LoVo (cell line): ENCODE measurements around the gene EPHB1.
"Not testable (repeated sequence)": the region's sequence is repeated elsewhere in the genome, so short reads cannot be mapped to it uniquely, and the experiment has no call there.

Source experiments
- DNase-seq: peaks from one replicate; pipeline ENCODE4 v3.0.0-alpha.2; 2016; ENCODE audit warnings: low spot score

Gene EPHB1

DNA sequence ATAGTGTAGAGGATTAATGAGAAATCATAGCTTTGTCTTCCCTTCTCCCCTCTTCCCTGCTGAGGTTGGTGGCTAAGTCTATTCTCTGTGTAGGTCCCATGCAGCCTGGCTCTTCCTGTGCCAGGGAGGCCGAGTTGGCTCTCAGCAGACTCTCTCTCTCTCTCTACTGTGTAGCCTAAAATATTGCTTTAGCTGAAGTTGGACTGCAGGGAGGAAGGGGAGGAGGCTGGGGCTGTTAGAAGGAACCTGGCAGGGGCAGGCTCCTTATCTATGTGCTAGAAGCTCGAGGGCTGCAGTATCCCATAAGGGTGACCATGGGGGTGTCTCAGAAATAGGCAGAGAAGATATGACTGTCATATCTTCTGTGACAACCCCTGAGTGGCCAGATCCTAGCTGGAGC is 160.8 kb downstream of the EPHB1 start:
- DNase-seq, result no peak

DNA sequence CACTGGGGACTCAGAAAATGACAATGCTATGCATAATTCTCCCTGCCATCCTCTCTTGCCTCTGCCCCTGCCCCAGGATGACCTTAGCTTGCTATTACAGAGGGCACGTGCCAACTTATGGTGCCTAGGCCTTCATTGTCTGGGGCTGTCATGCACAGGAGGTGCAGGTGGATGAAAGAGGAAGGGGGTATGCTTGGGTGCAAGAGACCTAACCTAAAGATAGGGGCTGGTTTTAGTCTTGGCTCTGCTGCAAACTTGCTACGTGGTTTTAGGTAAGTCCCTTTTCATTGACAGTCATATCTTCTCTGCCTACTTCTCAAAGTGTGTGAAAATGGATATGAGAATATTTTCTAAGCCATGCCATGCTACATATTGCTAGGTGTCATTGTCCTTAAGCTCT is 161.3 kb downstream of the EPHB1 start:
- DNase-seq, result no peak

DNA sequence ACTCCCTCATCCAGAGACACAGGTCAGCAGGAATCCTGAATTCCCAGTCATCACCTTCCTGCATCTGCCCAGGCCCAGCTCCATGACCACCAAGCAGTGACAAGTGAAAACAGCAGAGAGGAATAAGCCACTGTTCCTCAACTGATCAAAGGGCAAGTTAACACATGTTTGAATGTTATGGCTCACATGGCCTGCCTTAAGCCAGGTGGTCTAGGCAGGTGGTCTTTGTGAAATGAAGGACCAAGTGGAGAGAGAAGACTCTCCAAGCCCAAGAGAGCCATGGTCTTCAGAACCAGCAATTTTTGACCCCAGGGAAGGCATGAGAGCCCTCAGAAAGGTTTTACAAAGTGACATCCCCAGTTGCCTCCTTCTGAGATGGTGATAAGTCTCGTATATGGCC is 161.8 kb downstream of the EPHB1 start:
- DNase-seq, result no peak

DNA sequence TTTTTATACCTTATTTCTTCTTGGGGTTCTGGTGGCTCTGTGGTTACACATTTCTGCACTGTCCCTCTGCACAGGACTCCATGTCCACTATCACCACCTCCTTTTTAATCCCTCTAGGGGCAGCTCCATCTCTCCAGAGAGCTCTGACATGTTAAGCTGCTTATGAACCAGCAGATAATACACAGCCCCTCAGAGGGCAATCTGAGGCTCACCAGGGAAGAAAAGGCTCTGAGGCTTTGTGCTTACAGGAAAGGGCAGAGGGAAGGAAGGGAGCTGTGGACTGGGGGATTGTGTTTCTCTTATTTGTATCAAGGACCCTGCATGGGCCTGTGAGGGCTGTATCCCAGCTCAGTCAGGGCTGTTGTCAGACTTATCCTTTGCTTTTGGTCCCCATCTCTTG is 164.5 kb downstream of the EPHB1 start:
- DNase-seq, result no peak

DNA sequence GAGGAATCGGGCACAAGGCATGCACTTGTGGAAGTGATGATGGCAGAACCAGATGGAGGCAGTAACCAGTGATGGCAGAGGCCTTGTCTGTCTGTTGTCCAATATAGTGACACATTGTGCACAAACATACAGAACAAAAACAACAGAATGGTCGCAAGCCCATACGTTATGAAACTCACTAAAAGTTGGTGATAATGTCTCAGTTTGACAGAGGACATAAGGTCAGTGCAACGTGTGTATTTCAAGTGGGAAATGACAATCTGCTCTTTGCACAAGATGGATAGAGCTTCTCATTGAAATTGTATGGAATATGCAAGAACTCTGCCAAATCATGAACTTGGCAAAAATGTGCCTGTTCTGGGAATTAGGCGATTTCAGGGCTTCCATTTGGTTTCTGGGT is 169.2 kb downstream of the EPHB1 start:
- DNase-seq, result no peak

DNA sequence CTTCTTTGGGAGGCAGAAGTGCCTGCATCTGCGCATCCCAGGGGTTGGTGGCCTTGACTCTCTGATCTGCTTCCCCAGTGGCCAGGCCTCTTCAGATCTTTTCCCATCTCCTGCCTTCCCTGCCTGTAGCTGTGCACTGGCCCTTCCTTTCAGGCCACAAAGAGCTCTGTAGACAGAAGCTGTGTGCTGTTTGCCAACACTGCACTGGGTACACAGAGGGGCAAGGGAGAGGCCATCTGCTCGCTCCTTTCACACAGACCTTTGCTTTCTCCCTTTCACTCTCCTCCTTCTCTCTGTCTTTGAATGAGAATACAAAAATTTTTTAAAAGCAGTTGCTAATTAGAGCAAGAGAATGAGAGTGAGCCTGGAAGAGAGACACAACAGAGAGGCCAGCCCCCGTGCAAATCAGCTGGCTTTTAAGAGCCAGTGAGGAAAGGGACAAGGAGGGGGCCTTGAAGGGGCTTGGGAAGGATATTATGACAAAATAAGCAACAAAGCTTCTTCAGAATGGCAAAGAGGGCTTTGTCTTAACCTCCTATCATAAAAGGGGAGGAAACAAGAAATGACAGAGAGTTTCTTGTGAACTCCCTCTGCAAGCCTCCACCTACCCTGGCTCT is 170.9 kb downstream of the EPHB1 start:
- no peak for DNase-seq

DNA sequence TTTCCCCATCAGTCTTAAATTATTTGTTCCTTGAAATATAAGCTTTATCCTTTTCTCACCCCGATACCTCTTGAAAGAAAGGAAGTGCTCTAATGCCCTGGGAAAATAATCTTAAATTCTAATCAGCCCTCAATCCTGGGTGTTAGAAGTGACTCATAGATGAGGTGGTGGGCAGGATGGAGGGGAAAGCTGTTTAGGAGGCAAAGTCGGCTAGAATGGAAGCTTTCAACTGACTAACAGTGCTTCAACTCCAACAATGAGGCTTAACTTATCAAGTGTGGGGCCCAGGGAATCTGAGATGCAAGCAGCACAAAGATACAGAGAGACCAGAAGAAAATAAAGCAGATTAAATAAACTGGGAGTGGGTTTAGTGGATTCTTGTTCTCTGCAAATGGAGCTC is 175.8 kb downstream of the EPHB1 start:
- DNase-seq, result no peak

DNA sequence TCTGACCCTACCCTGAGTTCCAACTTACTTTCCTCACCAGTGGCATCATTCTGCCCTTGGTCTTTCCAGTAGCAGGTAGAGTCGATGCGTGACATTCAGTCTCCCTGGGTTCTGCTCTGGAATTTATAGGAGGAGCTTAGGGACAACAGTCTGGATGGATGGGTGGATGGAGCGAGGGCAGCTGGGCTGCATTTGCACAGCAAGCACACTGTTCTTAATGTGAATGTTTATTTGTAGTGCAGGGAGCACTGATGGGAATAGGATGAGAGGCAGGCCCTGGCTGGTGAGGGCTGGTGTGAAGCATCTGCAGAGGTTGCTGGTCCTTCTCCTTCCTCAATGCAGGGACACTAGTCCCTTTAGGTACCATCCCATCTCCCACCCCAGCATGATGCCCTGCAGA is 176.2 kb downstream of the EPHB1 start:
- no peak for DNase-seq

DNA sequence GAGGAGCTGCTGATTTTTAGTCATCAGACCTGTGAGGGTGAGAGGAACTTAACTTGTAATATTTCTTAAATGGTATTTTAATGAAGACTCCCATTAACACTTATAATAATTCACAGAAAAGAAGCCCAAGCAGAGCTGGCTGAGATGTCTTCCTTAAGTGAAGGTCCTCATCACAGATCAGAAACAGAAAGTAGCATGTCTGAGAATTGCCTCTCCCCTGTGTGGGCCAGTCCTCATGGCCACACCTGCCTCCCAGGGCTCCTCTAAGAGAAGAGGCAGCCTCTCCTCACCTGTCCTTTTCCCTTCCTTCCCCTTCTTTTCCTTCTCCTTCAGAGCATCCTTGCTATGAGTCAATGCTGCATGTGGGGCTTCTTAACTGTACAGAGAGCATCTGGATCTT is 176.8 kb downstream of the EPHB1 start:
- DNase-seq, result not testable (repeated sequence)

DNA sequence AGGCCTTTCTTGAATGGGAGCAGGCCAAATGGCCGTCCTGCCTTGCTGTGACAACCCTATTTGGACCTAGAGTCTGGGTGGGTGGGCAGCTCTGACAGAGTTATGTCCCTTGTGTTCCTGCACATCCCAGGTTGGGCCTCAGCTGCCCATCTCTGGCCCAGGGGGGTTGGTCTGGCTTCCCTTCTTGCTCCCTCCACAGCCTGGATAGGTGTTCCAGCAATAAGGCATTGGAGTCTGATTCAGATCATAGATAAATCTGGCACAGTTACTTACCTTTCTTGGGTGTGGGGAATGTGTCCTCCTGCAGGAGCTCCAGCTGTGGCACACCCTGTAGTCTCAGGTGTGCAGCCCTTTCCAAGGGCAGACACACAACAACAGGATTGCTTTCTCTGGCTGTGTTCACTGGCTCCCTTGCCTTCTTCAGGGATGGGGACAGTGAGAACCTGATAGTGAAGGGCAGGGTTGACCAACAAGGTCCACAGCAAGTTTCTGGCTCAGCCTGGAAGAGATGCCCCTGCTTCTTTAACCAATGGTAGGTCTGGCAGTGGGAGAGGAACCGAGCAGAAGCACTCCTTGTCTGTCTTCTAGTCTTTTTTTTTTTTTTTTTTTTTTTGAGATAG is 177.9 kb downstream of the EPHB1 start:
- DNase-seq, result no peak

DNA sequence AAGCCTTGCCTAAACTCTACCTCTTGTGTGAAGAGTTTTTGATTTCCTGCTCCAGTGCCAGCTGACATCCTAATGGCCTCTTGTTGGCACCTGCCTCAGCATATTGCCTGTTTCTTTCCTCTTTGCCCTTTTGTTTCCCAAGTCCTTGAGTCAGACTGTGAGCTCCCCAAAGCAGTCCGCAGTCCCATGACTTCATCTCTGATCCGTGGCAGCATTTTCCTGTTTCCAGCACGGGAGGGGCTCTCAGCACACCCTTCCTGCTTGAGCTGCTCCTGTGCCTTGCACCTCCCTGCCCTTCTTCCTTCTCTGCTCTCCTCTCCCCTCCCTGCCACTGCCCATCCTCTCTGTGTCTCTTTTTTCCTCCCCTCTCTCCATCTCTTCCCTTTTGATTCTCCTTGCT is 179.6 kb downstream of the EPHB1 start:
- DNase-seq, result no peak

DNA sequence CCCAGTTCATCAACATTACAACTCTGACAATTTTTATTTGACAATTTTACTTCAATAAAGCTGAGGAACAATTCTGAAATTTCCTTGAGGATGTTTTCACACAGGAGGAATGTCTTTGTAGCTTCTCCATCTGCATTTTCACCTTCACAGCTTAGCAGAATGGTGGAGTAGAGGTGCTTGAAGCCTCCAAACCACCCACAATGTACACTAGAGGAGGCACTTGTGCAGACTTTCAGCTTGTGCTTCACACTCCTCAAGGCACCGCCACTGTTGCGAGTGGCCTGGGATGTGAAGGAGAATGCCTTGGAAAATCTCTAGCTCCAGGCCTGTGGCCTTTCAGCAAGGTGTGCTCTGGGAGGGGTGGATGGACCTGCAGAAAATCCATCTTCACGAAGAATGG is 181.9 kb downstream of the EPHB1 start:
- DNase-seq, result no peak

DNA sequence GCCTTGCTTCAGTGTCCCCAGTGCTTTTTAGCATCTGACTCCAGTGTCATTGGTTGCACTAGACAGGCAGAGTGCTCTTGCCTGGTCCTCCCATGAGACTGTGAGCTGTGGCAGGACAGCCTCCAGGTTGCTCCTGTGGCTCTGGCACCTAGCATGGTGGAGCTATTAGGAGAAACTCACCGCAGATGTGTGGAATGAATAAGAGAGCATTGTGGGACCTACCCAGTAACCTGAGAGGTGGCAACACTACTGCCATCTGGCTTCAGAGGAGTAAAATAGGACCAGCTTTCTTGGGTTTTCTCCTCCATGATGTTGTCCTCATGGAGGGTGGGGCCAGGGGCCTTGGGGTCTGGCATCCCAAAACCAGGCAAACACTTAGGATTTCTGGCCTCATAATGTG is 183.6 kb downstream of the EPHB1 start:
- no peak for DNase-seq

DNA sequence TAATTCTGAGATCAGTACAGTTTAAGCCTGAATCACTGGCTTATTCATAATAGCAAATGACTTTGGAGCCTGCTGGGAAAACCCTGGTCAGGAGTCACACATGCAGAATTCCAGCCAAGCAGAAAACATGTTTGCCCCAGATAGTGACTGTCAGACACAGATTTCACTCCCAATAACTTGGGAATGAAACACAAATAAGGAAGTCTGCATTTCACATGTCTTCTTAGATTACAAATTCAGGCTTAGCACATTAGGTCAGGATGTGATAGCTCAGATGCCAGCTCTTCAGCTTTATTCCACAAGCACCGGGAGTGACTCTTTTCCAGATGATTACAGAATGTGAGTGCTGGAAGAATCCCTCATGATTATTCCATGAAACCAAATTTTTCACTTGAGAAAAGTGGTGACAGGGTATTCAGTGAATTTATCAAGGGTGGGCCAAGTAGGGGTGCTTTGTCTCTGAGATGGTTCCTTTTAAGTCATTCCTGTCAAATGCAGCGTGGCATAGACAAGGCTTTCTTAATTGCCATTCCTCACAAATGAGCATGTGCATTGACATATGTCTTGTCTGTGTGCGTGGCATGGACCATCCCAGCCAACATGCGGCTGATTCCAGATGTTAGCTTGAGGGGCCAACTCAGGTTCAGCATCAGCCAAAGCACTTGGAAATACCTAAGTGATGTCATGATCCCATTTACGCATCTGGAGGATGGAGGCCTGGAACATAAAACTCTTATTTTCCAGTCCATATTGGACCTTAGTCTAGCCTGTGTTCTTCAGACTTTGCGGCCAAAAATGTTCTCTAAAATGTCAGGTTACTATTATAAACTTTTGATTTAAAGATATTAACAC is 191.0 kb downstream of the EPHB1 start:
- no peak for DNase-seq

DNA sequence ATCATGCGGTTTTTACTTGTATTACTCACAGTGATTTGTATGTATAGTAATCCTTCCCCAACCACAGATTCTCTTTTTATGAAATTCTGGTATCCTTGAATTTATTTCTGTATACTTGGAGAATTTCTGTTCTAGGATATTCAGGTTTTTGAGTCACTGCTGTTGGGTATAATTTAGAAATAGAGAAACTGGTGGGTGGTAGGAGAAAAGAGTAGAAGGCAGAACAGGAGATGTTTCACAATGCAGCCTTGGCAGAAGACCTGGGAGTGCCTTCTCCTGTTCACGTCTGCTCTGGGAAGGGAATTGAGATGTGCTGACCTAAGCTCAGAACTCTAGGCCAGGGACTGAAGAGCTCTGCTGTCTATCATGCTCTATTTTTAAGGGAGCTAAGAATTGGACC is 193.6 kb downstream of the EPHB1 start:
- DNase-seq, result no peak

DNA sequence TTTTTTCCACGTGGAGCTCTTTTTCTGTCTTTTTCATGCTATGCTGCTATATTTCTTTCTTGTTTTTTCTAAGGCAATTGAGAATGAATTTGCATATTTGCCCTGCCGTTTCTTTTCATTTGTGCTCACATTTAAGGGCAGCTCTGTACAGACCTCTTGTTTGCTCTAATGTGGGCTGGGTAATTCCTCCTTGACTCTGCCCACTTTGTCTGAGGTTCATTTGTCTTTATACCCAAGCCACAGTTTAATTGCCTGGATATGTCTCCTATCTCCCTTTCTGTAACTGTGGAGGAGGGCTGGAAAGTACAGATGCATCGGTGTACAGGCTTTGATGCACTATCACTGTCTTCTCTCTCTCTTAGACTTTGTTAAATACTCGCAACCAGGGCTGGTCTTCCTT is 195.9 kb downstream of the EPHB1 start:
- no peak for DNase-seq

DNA sequence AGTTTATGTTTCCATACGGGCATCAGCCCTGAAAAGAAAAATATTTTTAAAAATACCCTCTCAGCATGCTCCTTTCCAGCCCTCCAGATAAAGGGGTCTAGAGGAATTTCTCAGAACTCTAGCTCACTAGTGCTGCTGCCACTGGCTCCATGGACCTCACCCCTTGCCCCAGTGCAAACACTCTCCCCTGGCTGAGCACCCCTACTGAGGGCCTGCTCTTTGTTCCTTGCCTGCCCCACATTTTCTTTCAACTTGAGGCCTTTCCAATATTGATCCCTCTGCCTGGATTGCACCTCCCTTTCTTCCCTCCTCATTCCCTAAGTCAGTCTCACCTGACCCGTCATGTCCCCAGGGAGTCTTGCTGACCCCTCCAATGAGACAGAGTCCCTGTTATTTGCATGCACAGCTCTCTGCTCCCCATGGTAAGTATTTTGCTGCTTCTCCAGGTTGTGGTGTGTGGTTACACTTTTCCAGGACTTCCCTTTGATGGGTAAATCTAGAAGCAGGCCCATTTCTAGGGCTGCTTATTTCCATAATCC is 196.5 kb downstream of the EPHB1 start:
- no peak for DNase-seq

DNA sequence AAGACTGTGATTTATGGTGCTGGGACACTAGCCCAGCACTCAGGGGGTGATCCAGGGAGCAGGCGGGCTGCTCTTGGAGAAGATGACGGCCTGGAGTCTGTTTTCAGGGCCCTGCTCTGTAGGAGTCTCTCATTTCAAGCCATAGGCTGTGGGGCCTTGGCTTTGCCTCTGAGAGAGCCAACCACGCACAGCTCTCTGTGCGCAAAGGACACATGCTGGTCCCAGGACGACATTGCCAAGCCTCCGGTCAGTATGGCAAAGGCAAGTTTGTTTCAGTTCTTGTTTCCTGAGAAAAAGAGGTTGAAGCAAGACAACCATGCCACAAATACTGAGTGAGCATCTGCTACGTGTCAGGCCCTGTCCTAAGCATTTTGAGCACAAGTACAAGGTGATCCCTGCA is 197.1 kb downstream of the EPHB1 start:
- DNase-seq, result no peak

DNA sequence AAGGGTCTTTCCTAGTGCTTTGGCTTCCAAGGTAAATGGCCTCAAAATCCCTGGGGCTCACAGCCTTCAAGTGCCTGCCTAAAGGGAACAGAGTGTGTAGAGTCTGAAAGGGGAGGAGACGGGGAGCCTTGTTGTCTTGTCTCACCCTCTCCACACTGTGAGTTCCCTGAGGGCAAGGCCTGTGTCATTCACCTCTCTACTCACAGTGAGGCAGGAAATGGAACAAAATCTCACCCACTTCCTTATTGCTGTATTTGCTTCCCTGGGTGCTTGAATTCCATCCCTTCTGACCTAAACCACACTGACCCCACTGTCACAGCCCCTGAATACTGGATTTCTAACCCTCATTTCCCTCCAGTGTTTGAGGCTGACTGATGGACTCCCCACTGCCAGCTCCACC is 197.5 kb downstream of the EPHB1 start:
- DNase-seq, result no peak

DNA sequence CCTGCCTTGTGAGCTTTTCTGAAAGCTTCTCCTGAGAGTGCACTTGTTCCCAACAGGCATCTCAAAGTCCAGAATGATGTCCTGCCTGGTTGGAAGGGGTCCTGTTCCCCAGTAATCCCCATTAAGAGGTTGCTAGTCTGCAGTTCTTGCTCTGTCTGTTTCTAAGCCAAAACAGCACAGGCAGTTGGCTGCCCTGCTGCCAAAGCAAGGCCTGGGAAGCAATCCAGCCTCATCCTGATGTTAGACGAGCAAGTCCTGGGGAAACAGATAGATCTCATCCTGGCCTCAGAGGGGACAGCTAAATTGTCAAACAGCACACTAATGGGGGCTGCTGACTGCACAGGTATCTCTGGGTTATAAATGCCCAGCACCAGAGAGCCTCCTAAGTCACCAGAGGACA is 198.0 kb downstream of the EPHB1 start:
- no peak for DNase-seq

DNA sequence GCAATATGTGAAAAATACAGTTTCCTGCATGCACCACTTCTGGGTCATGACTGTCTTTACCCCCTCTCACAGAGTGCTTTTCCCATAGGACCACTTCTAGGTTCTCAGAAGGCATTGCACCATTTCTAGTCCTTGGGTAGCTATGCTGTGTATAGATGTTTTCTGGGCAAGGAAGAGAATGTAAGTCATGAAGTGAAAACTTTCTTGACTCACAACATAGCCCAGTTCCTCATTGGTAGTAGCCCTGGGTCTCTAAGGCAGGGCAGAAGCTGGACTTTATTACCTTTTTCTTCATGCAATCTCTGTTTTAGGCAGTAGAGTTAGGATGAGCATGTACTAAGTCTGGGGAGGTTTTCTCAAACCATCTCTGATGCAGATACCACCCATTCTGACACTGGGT is 203.1 kb downstream of the EPHB1 start:
- no peak for DNase-seq

DNA sequence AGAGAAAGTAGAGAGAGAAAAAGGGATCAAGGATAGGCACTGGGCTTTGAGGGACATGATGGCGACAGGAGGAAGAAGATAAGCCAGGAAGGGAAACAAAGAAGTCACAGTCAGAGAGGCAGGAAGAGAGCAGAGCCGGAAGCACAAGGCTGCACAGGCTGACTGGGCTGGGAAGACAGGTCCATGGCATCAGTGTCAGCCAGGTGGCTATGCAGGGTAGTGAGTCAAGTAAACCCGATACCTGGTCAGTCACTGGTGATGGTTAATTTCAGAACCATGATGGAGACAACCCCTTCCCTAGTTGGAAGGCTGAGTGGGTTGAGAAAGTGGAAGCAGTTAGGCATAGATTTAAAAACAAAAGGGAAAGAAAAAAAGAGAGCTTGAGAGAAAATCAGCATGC is 203.8 kb downstream of the EPHB1 start:
- DNase-seq, result no peak

DNA sequence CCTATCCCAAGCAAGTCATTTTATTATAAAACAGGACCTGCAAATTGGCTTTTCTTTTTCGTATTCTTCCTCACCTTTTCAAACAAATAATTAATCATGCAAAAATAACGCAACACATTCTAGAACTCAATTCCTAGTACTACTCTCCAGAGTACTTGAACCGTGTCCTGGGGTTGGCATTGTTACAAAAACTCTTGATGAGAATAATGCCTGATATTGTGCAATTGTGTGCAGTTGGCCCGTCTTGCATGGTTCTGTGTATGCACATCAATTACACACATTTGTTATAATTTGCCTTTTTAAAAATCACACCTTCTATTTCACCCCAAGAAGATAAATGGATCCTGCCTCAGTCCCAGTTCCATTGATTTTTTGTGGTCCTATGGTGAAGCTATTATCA is 205.4 kb downstream of the EPHB1 start:
- no peak for DNase-seq
